Measurements from ENCODE around the gene DEPDC7.

DEPDC7 gene

GRCh38 chr11:33063326-33063881, 47.7 kb downstream of the DEPDC7 start:
- POLR2A ChIA-PET (ENCODE audit: low non-redundant PET): no interaction called here
- CTCF ChIA-PET: interaction anchor here (0.6 to 0.7 kb wide), 2 partner anchors 14 to 1272 kb away, joined by 3 read pairs; no protein-coding TSS in a partner anchor
- H3K27ac ChIP-seq: no peak overlapping the region
- TF ChIP-seq CTCF (conservative IDR thresholded peaks at IDR 0.05; ENCODE audit: low read depth): no peak
- DNase-seq (ENCODE audit: low spot score): no peak

- peak overlapping the region; percentile 69 for H3K27ac ChIP-seq
- DNase-seq (ENCODE audit: low spot score): no peak
- CTCF ChIA-PET: interaction anchor here (0.6 to 1.8 kb wide), 5 partner anchors 9 to 865 kb away, joined by 3 to 6 read pairs (median 3); partner anchors contain the start of gene TCP11L1
- no peak for TF ChIP-seq CTCF (conservative IDR thresholded peaks at IDR 0.05; ENCODE audit: low read depth)
- POLR2A ChIA-PET (ENCODE audit: low non-redundant PET): no interaction called here
These were observed 48.6 kb downstream of the DEPDC7 start for GRCh38 chr11:33064033-33064825.

- TF ChIP-seq CTCF (conservative IDR thresholded peaks at IDR 0.05; ENCODE audit: low read depth): no peak
- ChIA-PET POLR2A (ENCODE audit: low non-redundant PET) (no interaction called here), CTCF (interaction anchor here (0.6 to 1.8 kb wide), 16 partner anchors 7 to 864 kb away, joined by 3 to 18 read pairs (median 4); partner anchors contain the start of gene TCP11L1)
- no peak for DNase-seq (ENCODE audit: low spot score)
- H3K27ac ChIP-seq: peak overlapping the region; percentile 69
These were observed 49.2 kb downstream of the DEPDC7 start for GRCh38 chr11:33064866-33065265.

- DNase-seq (ENCODE audit: low spot score): peak; percentile 54
- POLR2A ChIA-PET (ENCODE audit: low non-redundant PET): no interaction called here
- CTCF ChIA-PET: interaction anchor here (0.6 to 1.8 kb wide), 22 partner anchors 8 to 375 kb away, joined by 3 to 18 read pairs (median 3); partner anchors contain the start of genes QSER1 and TCP11L1
These were observed 49.9 kb downstream of the DEPDC7 start for GRCh38 chr11:33065445-33066178.

GRCh38 chr11:33067294-33067693, 51.6 kb downstream of the DEPDC7 start:
- POLR2A ChIA-PET (ENCODE audit: low non-redundant PET): no interaction called here
- CTCF ChIA-PET: no interaction called here
- no peak for DNase-seq (ENCODE audit: low spot score)
- no peak for TF ChIP-seq CTCF (conservative IDR thresholded peaks at IDR 0.05; ENCODE audit: low read depth)
- no peak overlapping the region for H3K27ac ChIP-seq

More at GRCh38 chr11:33065445-33066178, 49.9 kb downstream of the DEPDC7 start:
- peak overlapping the region; percentile 69 for H3K27ac ChIP-seq
- peak; percentile 94 for TF ChIP-seq CTCF (conservative IDR thresholded peaks at IDR 0.05; ENCODE audit: low read depth)
